Fibroblast of lung (primary cell): ENCODE data around the gene SYNPR.

Source experiments
- CTCF ChIP-seq, 2 donors: IDR thresholded peaks in 1 of 2; conservative IDR thresholded peaks in 1 of 2; 1 replicate in 1 of 2; 2 replicates in 1 of 2; pipeline ENCODE4 v1.5.1; 2011 to 2012; ENCODE audit warnings: low read length in 2 of 2, control low read depth in 1 of 2, inconsistent platforms in 1 of 2, low read depth in 1 of 2, mild to moderate bottlenecking in 1 of 2
- EZH2 ChIP-seq: IDR thresholded peaks from 2 replicates; pipeline ENCODE4 v1.5.1; 2012; ENCODE audit warnings: low read length, control low read depth, mild to moderate bottlenecking; ENCODE audit errors: missing control alignments

DNA sequence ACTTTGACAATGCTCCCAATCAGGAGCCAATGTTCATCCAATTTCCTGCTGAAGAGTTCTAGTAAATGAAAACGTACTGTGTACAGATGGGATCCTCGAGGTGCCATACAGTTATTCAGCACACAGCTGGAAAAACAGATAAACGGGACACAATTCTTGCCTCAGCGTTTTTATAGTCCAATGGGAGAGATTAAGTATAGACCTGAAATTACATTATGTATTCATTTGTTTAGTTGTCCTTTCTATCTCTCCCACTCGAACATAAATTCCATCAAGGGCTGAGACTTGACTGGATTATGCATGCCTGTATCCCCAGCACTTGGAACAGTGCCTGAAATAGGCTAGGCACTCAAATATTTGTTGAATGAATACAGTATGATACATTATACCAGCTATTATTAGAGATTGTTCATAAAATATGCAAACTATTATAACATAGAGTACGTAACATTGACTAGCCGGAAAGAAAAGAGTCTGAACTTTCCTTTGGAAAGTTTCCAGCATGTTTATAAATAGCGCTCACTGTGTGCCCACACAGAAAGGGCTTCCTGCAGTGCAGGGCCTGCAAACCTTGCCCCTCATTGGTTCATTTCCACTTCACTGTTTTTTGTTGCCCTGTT, 346.9 kb downstream of the SYNPR start:
- TF ChIP-seq CTCF (conservative IDR thresholded peaks at IDR 0.05 in 1 of 2, IDR thresholded peaks at IDR 0.05 in 1 of 2; ENCODE audit: low read depth in 1 of 2, low read length in 2 of 2) = no peak
- TF ChIP-seq EZH2 = no peak
